Gastrocnemius medialis (tissue), 4 donors: Measurements from ENCODE around the gene ZDHHC4. TPM values are rescaled to one million over a fixed set of nuclear protein-coding genes. Genes with fewer than 3 reads are reported as not detected.
"Not testable (repeated sequence)": the region's sequence is repeated elsewhere in the genome, so short reads cannot be mapped to it uniquely, and the experiment has no call there.

Source experiments
- ATAC-seq, 2 donors: fragments of 150-250 bp; one replicate each; pipeline ENCODE4 v1.9.1; 2016
- DNase-seq, 2 donors: peaks; one replicate each; pipeline ENCODE4 v3.0.0-alpha.2; 2019
- H3K27ac ChIP-seq, 4 donors: fragments of 200-600 bp; sonication (generic); 1 replicate in 1 of 4; 2 replicates in 3 of 4; pipeline ENCODE4 v1.5.1; 2016 to 2018; ENCODE audit warnings: mild to moderate bottlenecking in 2 of 4, moderate library complexity in 1 of 4
- H3K27me3 ChIP-seq, 3 donors: fragments of 200-600 bp; sonication (generic) in 2 of 3; 1 replicate in 1 of 3; 2 replicates in 2 of 3; pipeline versions ENCODE4 v1.5.1 to v1.6.0; 2016 to 2019; ENCODE audit warnings: mild to moderate bottlenecking in 1 of 3, moderate library complexity in 1 of 3
- H3K36me3 ChIP-seq, 2 donors: fragments of 200-600 bp; sonication (generic) in 1 of 2; one replicate each; pipeline ENCODE4 v1.5.1; 2017 to 2018
- H3K4me1 ChIP-seq, 2 donors: fragments of 200-600 bp; sonication (generic) in 1 of 2; one replicate each; pipeline ENCODE4 v1.5.1; 2016 to 2017; ENCODE audit warnings: mild to moderate bottlenecking in 2 of 2
- H3K4me3 ChIP-seq, 4 donors: fragments of 200-600 bp; sonication (generic) in 3 of 4; 1 replicate in 1 of 4; 2 replicates in 3 of 4; pipeline ENCODE4 v1.5.1; 2016 to 2019; ENCODE audit warnings: mild to moderate bottlenecking in 2 of 4
- H3K9me3 ChIP-seq, 3 donors: fragments of 200-600 bp; sonication (generic) in 2 of 3; 1 replicate in 1 of 3; 2 replicates in 2 of 3; pipeline ENCODE4 v1.5.1; 2016 to 2019
- POLR2A ChIP-seq, 2 donors: fragments of 450-650 bp; IDR thresholded peaks; one replicate each; pipeline ENCODE4 v1.6.1; 2017; ENCODE audit warnings: antibody characterized with exemption in 2 of 2, mild to moderate bottlenecking in 2 of 2, moderate library complexity in 2 of 2
- in situ Hi-C, 4 donors: fragments of 200-750 bp; cut with MboI; loops; one replicate each; pipeline versions ENCODE4 v1.15.0 to v1.8.0; 2017; ENCODE audit warnings: low sequenced_read_pairs in 4 of 4
- intact Hi-C: fragments of 100-400 bp; cut with DNase I; formaldehyde crosslinking; loops from one replicate; pipeline ENCODE4 v1.15.1; 2023; ENCODE audit warnings: low total_unique reads
- total RNA-seq, 4 donors: library from RNA; depleted of rRNA; stranded (reverse); fragments of >200 nt; gene quantifications; one replicate each; pipeline versions ENCODE4 v1.1.0 to v1.2.3, GENCODE V29; 2016
- TF ChIP-seq, protein P1 (sequence below), 5 experiments: fragments of 450-650 bp in 3 of 5; fragments of 200-600 bp in 2 of 5; sonication (generic) in 2 of 5; IDR thresholded peaks in 4 of 5; conservative IDR thresholded peaks in 1 of 5; 1 replicate in 4 of 5; 2 replicates in 1 of 5; pipeline ENCODE4 v1.5.1; 2016 to 2019; ENCODE audit warnings: antibody characterized with exemption in 5 of 5, mild to moderate bottlenecking in 3 of 5, moderate library complexity in 3 of 5

ZDHHC4 gene
- total RNA-seq, 4 donors from 2014 or later = 52.7 to 88.6 (median 70.5) TPM

- H3K36me3 ChIP-seq = no peaks in the 10 kb centered on the region
- TF ChIP-seq, protein P1, sequence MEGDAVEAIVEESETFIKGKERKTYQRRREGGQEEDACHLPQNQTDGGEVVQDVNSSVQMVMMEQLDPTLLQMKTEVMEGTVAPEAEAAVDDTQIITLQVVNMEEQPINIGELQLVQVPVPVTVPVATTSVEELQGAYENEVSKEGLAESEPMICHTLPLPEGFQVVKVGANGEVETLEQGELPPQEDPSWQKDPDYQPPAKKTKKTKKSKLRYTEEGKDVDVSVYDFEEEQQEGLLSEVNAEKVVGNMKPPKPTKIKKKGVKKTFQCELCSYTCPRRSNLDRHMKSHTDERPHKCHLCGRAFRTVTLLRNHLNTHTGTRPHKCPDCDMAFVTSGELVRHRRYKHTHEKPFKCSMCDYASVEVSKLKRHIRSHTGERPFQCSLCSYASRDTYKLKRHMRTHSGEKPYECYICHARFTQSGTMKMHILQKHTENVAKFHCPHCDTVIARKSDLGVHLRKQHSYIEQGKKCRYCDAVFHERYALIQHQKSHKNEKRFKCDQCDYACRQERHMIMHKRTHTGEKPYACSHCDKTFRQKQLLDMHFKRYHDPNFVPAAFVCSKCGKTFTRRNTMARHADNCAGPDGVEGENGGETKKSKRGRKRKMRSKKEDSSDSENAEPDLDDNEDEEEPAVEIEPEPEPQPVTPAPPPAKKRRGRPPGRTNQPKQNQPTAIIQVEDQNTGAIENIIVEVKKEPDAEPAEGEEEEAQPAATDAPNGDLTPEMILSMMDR (IDR thresholded peaks at IDR 0.05 in 4 of 5, conservative IDR thresholded peaks at IDR 0.05 in 1 of 5) = no peak
- TF ChIP-seq POLR2A (IDR thresholded peaks at IDR 0.05) = no peak
- H3K27ac ChIP-seq = no peak overlapping the region
- DNase-seq (no peak), ATAC-seq (no peak)
- no peak overlapping the region for H3K4me3 ChIP-seq
- no peaks in the 10 kb centered on the region for H3K9me3 ChIP-seq
- in situ Hi-C loops (no loop called here), intact Hi-C loops (no loop called here)
- no peaks in the 10 kb centered on the region for H3K27me3 ChIP-seq
- H3K4me1 ChIP-seq = no peaks in the 10 kb centered on the region
These were observed 50.8 kb downstream of the ZDHHC4 start for GRCh38 chr7:6628045-6628444.

GRCh38 chr7:6630007-6630849, 53.0 kb downstream of the ZDHHC4 start:
- TF ChIP-seq POLR2A (IDR thresholded peaks at IDR 0.05) = no peak
- TF ChIP-seq, protein P1 (IDR thresholded peaks at IDR 0.05 in 4 of 5, conservative IDR thresholded peaks at IDR 0.05 in 1 of 5) = no peak
- DNase-seq (no peak), ATAC-seq (no peak)
- H3K36me3 ChIP-seq = no peaks in the 10 kb centered on the region
- no peak overlapping the region for H3K27ac ChIP-seq
- H3K27me3 ChIP-seq = no peaks in the 10 kb centered on the region
- in situ Hi-C loops (no loop called here), intact Hi-C loops (no loop called here)
- H3K4me3 ChIP-seq = no peak overlapping the region
- H3K4me1 ChIP-seq = no peaks in the 10 kb centered on the region
- H3K9me3 ChIP-seq = no peaks in the 10 kb centered on the region

DNA sequence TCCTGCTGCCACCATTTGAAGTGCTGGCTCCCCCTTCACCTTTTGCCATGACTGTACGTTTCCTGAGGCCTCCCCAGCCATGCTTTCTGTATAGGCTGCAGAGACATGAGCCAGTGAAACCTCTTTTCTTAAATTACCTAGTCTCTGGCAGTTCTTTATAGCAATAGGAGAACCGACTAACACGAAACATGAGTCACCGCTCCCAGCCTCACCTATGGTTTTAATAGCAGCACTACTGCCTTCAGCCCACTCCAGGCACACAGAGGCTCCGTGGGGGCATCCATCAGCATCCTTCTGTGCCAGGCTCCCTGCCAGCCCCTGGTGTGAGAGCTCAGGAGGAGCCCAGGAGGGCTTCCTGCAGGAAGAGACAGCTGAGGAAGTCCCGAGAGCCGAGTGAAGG, 54.4 kb downstream of the ZDHHC4 start:
- Histone ChIP-seq H3K27ac (no peak overlapping the region), H3K36me3 (no peaks in the 10 kb centered on the region), H3K4me1 (peaks cover 3 to 5% of the 10 kb centered on the region in 2 donors), H3K4me3 (no peak overlapping the region), H3K9me3 (no peaks in the 10 kb centered on the region), H3K27me3 (no peaks in the 10 kb centered on the region)
- intact Hi-C loops = no loop called here
- DNase-seq (no peak), ATAC-seq (no peak)
- in situ Hi-C loops = no loop called here
- TF ChIP-seq, protein P1 (IDR thresholded peaks at IDR 0.05 in 4 of 5, conservative IDR thresholded peaks at IDR 0.05 in 1 of 5) = no peak
- no peak for TF ChIP-seq POLR2A (IDR thresholded peaks at IDR 0.05)

- Histone ChIP-seq H3K9me3 (no peaks in the 10 kb centered on the region), H3K4me3 (no peak overlapping the region), H3K27ac (no peak overlapping the region), H3K4me1 (peaks cover 8 to 19% of the 10 kb centered on the region in 2 donors), H3K36me3 (no peaks in the 10 kb centered on the region), H3K27me3 (no peaks in the 10 kb centered on the region)
- ATAC-seq (no peak), DNase-seq (no peak)
- TF ChIP-seq POLR2A (IDR thresholded peaks at IDR 0.05) = no peak
- TF ChIP-seq, protein P1 (IDR thresholded peaks at IDR 0.05 in 4 of 5, conservative IDR thresholded peaks at IDR 0.05 in 1 of 5) = no peak
- intact Hi-C loops (no loop called here), in situ Hi-C loops (no loop called here)
These were observed 56.8 kb downstream of the ZDHHC4 start for GRCh38 chr7:6634021-6634420.

GRCh38 chr7:6634971-6635370, 57.7 kb downstream of the ZDHHC4 start:
- H3K4me1 ChIP-seq = peaks cover 8 to 20% of the 10 kb centered on the region in 2 donors
- H3K4me3 ChIP-seq, ATAC-seq, H3K27ac ChIP-seq, H3K36me3 ChIP-seq, H3K27me3 ChIP-seq, in situ Hi-C loops, H3K9me3 ChIP-seq, DNase-seq: not testable (repeated sequence)
- intact Hi-C loops = loop anchor here (5.0 kb wide), 1 partner anchor 48 kb away; no protein-coding TSS in a partner anchor
